ENCODE data around the gene TOM1L2.
"Not testable (repeated sequence)": the region's sequence is repeated elsewhere in the genome, so short reads cannot be mapped to it uniquely, and the experiment has no call there.

Gene TOM1L2

GRCh38 chr17:17943281-17943984, 28.8 kb downstream of the TOM1L2 start:
- DNase-seq (ENCODE audit: low read depth) = no peak

DNA sequence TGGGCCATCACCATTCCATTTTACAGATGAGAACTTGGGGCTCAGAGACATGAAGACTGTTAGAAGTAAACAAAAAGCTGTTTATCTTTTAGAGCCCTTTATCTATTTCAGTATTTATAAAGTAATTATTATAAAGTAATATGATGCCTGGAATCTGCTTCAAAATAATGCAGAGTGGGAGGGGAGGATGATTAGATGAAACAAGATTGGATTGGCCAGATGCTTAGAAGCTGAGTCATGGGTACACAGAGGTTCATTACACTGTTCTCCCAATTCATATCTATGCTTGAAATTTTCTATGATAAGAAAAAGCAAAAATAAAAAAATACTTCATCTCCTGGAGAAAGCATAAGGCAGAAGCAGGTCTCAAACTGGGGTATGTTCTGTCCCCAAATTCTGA, 29.4 kb downstream of the TOM1L2 start:
- DNase-seq (ENCODE audit: low read depth) = no peak

GRCh38 chr17:17941015-17941414, 31.2 kb downstream of the TOM1L2 start:
- no peak for DNase-seq (ENCODE audit: low read depth)

DNA sequence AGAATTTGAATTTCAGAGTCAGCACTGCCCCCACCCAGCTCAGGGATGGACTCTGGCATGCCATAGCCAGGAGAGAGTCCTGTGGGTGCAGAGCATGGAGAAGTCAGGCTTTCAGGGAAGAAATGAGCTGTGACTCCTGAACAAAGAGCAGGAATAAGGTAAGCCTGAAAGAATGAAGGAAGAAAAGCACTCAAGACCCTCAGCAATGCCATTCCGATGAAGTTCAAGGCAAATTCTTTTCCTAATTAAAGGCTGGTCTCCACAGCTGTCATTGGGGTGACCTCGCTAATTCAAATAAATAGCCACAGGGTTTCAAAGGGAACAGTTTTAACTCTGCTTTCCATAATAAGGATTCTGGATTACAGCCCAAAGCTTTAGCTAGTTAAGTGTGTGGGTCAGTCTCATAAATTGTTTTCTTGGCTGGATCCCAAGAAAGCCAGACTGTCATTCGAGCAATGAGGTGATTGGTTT, 31.7 kb downstream of the TOM1L2 start:
- no peak for DNase-seq (ENCODE audit: low read depth)

GRCh38 chr17:17939941-17940340, 32.3 kb downstream of the TOM1L2 start:
- DNase-seq (ENCODE audit: low read depth) = not testable (repeated sequence)

GRCh38 chr17:17938388-17939107, 33.7 kb downstream of the TOM1L2 start:
- DNase-seq (ENCODE audit: low read depth) = no peak

- no peak for DNase-seq (ENCODE audit: low read depth)
These were observed 34.2 kb downstream of the TOM1L2 start for GRCh38 chr17:17937958-17938357.

DNA sequence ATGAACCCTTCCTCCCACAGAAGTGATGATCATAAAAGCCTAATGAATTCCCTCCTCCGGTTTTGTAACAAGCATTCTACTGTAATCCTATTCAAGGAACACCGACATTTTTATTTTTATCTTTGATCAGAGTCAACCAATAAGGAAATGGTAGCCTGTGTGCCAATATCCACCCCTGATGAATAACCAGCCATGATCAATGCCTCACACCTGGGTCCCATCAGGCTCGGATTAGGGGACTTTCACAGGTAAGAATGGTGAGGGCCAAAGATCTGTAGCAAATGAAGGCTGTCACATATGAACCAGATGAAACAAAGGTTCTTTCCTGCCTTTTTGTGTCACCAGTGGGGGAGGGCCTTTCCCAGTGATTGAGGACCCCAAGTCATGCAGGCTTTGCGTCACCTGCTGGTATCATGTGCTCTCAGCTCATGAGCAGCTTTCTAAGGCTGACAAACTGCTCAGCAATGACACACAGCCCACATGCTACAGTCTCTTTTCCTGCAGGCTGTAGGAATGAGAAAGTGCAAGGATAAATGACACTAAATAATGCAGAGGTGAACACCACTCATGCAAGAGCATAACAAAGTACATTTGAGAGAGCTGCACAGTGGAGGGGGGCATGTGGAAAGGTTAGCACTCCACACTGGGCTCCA, 34.9 kb downstream of the TOM1L2 start:
- DNase-seq (ENCODE audit: low read depth) = no peak

GRCh38 chr17:17935321-17936271, 36.6 kb downstream of the TOM1L2 start:
- DNase-seq (ENCODE audit: low read depth) = no peak

DNA sequence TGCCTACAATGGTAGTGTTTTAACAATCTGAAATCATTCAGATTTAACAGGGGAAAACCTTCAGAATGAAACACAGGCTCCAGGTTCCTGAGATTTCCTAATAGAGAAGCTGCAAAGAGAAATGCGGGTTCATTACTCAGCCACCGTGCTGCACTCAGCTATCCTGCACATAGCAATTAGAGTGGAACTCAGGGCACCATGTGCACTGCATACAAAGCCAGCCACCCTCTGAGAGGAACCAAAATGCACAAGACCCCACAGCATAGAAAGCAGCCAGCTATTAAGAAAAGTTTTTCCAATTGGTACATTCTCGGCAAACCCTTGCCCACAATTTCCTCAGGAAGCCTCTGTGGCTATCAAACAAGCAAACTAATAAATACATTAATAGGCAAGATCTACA, 37.4 kb downstream of the TOM1L2 start:
- no peak for DNase-seq (ENCODE audit: low read depth)

- no peak for DNase-seq (ENCODE audit: low read depth)
These were observed 38.0 kb downstream of the TOM1L2 start for GRCh38 chr17:17934214-17934613.

DNA sequence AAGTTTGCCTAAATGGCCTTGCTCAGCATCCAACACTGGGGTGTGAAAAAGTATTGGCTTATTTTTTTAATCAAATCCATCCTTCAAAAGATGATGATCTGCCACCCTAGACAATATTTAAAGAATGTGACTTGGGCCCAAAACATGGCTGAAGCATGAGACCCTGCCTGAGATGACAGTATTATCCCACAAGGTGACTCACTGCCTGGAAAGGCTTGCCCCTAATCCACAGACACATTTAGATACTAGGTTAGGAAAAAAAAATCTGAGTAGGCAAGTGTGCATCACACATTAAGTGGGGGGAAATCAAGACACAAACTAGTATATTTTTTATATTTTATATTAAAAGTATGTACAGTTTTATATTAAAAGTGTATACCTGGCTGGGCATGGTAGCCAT, 38.4 kb downstream of the TOM1L2 start:
- no peak for DNase-seq (ENCODE audit: low read depth)

DNA sequence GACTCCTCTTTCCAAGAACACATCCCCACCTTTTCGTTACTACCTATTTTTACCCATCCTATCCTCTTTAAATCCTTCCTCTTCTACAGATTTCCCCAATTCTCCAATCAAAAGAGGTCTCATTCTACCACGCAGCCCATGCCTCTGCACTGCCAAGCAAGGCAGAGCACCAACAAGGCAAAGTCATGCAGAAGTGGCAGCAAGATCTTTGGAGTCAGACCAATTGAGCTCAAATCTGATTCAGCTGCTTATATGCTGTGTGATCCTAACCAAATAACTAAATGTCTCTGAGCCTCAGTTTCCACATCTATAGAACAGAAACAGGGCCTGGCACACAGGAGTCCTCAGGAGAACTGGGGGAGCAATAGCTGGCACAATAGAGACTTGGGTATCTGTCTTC, 41.0 kb downstream of the TOM1L2 start:
- DNase-seq (ENCODE audit: low read depth) = no peak

GRCh38 chr17:17930674-17931073, 41.5 kb downstream of the TOM1L2 start:
- no peak for DNase-seq (ENCODE audit: low read depth)

DNA sequence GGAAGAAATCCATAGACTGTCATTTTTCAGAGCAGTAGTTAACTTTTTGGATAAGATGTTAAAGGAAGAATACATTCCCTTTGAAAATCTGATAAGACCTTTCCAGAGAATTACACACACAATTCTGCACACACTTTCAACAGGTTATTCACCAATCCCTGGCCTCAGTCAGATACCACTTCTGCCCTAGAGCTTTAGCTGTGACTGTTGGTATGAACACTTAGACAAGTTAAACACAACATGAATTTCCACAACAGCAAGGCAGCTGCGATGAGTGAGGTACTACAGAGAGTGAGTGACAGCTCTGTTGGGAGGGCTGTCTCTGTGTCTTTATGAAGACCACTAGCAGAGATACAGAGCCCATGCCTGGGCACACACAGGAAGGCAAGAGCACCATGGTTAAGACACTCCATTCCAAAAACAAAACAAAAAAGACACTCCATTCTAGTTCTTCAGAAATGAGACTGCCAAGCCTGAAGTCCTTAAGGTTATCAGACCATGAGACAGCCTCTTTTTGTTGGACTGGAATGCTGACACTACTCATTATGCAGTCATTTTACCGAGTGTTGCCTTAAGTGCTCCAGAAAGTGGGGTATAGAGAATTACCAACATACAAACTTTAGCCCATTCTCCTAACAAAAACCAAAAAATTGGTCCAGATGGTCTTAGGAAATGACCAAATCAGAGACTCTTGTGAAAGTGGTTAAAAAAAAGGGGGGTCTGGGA, 42.4 kb downstream of the TOM1L2 start:
- DNase-seq (ENCODE audit: low read depth) = no peak

DNA sequence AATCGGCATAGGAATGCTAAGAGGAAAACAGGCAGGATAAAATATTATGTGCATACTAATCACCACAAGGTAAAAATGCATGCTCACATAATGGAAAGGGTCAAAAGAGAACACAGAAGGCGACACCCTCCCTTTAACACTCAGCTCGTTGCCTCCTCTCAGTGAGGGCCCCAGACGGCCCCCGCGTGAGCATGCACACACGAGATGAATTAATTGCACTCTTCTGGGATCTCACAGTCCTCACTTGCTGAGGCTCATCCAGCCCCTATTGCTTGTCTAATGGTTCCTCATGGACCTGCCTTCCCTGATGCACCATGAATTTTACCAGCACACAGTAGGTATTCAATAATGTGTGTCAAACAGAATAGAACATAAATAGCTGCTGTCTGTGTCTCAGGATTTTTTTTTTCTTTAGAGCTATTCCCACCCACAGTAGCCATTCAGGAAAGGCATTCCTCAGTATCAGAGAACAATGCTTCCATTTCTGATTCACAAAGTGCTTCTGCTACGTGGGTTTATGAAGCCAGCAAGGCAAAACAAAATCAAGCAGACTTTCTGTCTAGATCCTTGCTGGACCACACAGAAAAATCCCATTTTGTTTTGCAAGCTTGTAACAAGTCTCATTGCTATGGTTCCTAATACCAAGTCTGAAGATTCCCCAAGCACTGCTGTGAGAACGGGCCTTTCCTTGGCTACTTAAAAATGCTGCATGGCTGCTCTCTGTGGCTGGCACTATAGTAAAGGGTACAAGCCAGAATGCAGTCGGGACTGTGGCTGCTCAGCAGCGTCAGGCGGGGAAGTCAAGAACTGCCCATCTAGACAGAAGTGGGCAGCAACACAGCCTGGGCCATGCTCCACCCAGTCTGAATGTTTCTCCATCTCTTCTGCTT, 43.6 kb downstream of the TOM1L2 start:
- DNase-seq (ENCODE audit: low read depth) = no peak

- DNase-seq (ENCODE audit: low read depth) = no peak
These were observed 45.3 kb downstream of the TOM1L2 start for GRCh38 chr17:17926840-17927449.

- no peak for DNase-seq (ENCODE audit: low read depth)
These were observed 46.2 kb downstream of the TOM1L2 start for GRCh38 chr17:17926036-17926435.

DNA sequence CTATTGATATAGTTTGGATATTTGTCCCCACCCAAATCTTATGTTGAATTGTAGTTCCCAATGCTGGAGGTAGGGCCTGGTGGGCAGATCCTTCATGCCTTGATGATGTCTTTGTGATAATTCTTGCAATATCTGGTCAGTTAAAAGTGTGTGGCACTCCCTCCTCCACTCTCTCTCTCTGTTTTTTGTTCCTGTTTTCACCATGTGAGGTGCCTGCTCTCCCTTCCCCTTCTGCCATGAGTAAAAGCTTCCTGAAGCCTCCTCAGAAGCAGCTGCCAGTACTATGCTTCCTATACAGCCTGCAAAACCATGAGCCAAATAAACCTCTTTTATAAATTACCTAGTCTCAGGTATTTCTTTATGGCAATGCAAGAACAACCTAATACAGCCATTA, 47.3 kb downstream of the TOM1L2 start:
- no peak for DNase-seq (ENCODE audit: low read depth)

Data from stimulated activated CD4-positive, alpha-beta T cell treated with anti-CD3 and anti-CD28 coated beads, Interleukin-2, amount 100 ng/mL, for 4 hours (primary cell).